ENCODE results near the gene EBF4.

Gene EBF4

GRCh38 chr20:2700913-2701620 is 8.5 kb downstream of the EBF4 start:
- DNase-seq (ENCODE audit: low spot score), result no peak

- no peak for DNase-seq (ENCODE audit: low spot score)
These were observed 9.1 kb downstream of the EBF4 start for GRCh38 chr20:2701671-2702081.

DNA sequence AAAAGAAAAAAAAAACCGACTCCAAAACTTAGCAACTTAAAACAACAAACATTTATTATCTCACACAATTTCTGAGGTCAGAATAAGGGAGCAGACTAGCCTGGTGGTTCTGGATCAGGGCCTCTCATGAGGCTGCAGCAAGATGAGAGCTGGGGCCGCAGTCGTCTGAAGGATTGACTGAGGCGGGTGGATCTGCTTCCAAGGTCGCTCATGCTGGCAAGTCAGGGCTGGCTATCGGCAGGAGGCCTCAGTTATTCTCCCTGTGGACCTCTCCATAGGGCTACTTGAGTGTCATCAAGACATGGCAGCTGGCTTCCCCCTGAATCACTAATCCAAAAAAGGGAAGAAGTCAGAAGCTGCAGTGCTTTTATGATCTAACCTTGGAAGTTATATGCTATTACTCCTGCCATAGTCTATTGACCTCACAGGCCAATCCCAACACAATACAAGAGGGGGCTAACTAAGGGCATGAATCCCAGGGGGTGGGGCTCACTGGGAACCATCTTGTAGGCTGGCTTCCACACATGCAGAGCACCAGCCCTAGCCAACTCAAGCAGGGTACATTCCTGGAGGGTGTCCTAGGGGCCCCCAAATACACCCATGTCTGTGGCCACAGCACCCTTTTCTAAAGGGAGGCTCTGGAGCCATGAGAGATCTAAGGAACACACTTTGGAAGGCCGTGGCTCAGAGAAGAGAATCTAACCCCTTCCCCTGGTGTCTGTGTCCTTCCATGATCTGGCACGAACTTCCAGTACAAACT is 11.3 kb downstream of the EBF4 start:
- DNase-seq (ENCODE audit: low spot score), result no peak

GRCh38 chr20:2705931-2706645 is 13.5 kb downstream of the EBF4 start:
- no peak for DNase-seq (ENCODE audit: low spot score)

GRCh38 chr20:2706688-2707352 is 14.2 kb downstream of the EBF4 start:
- no peak for DNase-seq (ENCODE audit: low spot score)

DNA sequence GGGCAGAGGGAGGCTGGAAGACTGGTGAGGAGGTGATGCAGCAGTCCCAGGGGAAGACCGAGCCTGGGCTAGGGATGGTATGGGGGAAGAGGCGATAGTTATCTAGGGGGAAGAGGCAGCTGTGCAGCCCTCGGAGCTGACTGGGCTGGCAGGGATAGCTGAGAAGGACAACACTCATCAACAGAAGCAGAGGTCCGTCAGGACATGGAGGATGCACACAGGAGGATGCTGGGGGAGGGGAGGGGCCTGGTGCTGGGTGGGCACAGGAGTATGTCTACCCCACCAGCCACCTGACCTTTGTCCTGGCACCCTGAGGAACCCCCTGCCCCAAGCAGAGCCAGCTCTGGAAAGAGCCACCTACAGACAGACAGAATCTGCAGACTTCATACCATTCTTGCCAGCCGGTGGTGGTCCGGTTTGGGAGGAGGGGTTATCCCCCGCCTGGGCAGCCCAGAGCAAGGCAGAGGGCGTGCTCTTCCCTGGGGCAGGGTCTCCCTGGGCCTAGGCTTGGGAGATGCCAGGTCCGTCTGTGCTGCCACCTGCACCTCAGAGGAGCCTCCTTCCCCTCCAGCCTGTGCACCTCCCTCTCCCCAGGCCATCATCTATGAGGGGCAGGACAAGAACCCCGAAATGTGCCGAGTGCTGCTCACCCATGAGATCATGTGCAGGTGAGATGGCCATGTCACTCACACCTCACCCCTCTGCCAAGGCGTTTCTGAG is 14.9 kb downstream of the EBF4 start:
- DNase-seq (ENCODE audit: low spot score), result no peak

DNA sequence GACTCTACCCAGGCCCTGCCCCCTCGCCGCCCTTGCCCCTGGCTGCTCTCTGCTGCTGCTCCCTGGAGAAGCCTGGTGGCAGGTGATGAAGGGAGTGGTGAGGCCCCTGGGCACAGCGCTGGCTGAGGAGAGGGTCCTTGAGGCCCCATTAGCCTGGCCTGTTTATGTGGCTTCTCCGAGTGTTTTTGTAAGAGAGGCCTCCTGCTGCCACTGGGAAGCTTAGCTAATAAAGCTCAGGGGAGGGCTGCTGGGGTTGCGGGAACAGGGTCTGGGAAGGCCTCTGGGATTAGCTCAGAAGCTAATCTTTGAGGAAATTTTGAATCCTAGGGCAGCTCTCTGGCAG is 15.5 kb downstream of the EBF4 start:
- DNase-seq (ENCODE audit: low spot score), result no peak

GRCh38 chr20:2708665-2709064 is 16.1 kb downstream of the EBF4 start:
- DNase-seq (ENCODE audit: low spot score), result no peak

DNA sequence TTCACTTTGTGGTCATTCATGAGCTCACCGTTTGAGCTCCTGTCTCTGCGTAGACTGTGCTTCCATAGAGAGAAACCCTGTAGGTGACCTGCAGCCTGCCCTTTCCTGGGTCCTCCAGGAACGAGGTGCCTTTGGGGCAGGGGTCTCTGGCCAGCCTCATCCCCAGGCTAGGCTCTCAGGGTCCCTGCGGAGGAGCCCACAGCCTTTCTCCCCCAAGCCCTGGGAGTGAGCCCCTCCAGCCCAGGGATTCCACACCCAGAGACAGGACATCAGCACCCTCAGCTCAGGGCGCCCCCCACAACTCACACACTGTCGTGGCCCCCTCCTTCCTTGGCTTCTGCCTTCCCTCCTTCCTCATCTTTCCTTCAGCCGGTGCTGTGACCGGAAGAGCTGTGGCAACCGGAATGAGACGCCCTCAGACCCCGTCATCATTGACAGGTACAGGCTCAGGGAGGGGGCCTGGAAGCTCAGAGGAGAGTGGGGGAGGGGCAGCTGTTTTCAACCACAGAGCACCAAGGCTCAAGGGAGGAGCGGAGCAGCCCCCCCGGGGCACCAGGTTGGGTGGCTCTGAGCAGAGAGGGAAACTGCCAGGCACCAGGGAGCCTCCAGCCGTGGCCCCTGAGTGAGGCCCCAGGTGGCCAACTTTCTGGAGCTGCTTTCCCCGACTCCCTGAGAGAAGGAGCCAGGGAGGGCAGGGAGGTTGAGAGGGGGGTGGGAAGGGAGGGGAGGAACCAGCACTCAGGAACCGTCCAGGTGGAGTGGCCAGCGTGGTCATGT is 16.8 kb downstream of the EBF4 start:
- no peak for DNase-seq (ENCODE audit: low spot score)

GRCh38 chr20:2713285-2713684 is 20.7 kb downstream of the EBF4 start:
- peak; percentile 54 for DNase-seq (ENCODE audit: low spot score)

GRCh38 chr20:2729251-2729713 is 36.7 kb downstream of the EBF4 start:
- DNase-seq (ENCODE audit: low spot score), result peak; percentile 57

DNA sequence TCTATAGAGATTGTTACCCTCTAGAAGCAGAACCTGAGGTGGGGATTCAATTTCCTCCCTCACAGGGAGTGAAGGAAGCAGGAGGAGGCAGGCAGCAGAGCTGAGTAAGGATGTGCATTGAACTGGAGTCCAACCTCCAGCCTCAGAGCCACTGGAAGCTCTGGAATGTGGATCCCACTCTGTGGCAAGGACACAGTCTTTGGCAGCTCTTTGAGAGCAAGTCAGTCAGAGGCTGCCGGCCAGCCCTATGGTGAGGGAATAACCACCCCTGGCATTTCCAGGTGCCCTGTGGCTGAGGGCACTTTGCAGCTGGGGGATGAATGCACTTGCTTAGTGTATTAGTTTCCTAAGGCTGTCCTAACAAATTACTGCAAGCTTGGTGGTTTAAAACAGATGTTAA is 37.2 kb downstream of the EBF4 start:
- no peak for DNase-seq (ENCODE audit: low spot score)

GRCh38 chr20:2734899-2735298 is 42.3 kb downstream of the EBF4 start:
- no peak for DNase-seq (ENCODE audit: low spot score)

- DNase-seq (ENCODE audit: low spot score), result no peak
These were observed 43.9 kb downstream of the EBF4 start for GRCh38 chr20:2736441-2736840.

DNA sequence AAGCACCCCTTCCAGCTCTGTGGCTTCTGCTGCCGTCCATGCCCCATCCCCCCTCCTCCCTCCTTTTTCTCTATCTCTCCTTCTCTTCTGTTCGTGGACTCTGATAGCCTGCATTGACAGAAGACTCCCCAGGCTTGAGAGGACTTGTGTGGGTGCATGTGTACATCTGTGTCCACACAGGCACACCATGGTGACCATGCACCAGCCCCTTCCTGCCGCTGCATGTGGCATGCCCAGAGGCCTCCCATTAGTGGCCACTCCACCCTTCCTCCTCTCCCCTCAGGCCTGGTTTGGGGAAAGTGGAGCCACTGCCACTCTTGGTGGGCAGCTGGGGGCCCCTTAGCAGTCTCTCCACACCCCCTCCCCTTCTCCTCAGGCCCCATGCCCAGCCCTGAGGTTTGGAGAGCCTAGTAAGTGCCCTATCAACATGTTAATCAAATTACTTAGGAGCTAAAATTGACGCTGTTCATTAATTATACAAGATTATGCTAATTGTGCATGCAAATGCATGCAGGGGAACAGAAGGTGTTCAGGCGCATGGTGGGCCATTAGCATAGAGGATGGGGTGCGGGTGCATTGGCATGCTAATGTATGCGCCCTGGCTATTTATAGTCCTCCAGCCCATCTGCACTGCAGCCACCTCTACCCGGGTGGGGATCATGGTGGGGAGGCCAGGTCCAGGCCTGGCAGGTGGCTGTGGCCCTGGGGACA is 45.9 kb downstream of the EBF4 start:
- no peak for DNase-seq (ENCODE audit: low spot score)

DNA sequence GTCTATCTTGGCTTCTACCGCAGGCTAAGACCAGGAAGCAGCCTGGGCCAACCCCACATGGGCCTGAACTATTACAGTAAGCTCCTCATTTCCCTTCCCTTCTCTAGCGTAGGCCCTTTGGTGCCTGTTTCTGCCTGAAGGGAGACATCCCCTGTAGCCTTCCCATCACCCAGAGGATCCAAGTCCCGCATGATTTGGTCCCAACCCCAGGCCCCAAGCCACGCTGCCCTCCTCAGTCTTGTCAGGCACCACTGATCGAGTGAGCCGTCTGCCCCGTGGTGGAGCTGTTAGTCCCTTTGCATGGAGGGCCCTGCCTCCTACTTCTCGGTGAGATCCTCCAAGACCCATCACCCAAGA is 46.4 kb downstream of the EBF4 start:
- no peak for DNase-seq (ENCODE audit: low spot score)

- DNase-seq (ENCODE audit: low spot score), result no peak
These were observed 48.1 kb downstream of the EBF4 start for GRCh38 chr20:2740702-2741101.

DNA sequence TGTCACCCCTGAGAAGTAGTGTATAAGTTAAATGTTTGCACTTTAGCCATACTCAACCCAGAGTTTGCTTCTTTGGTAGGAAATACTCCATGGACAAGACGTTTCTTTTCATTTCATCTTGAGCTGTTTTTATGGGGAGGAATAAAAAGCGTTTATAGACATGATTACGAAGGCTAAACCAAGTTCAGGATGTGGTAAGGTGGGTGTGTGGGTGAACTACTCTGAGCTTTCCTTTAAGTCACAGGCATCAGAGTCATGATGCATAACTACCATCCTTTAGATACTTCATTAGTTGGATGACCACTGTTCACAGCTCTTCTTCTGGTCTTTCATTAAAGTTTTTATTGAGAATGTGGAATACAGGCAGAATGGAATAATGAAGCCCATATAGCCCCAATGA is 48.9 kb downstream of the EBF4 start:
- peak; percentile 63 for DNase-seq (ENCODE audit: low spot score)

- no peak for DNase-seq (ENCODE audit: low spot score)
These were observed 49.3 kb downstream of the EBF4 start for GRCh38 chr20:2741881-2742280.

DNA sequence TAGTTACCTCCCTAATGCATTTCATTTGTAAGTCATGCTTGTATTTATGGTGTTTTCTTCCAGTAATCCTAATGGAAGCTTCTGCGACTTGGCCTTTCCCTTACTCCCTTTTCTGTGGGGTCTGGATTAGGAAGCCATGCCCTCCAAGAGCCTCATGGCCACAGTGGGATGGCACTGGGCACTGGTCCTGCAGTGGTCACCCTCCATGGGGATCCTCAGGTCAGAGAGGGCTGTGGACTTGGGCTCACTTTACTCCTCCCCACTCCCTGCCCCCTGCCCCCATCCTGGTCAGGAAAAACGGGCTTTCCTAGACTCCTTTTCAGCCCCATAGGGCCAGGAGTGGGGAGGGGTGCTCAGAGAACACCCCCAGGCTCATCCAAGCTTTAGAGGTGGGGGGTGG is 49.9 kb downstream of the EBF4 start:
- no peak for DNase-seq (ENCODE audit: low spot score)

Data from CD4-positive, alpha-beta T cell treated with Interleukin-2 at 100 ng/mL for 4 hours (primary cell).